H1 (cell line): ENCODE results near the gene DOCK10. TPM values are rescaled to one million over a fixed set of nuclear protein-coding genes. Genes with fewer than 3 reads are reported as not detected.

ENCODE experiments used
- CTCF ChIA-PET: fragments of 300-600 bp; sonication (Branson Sonifier 250); formaldehyde crosslinking; loops from one replicate; lab custom pipeline; 2021; ENCODE audit not compliant: partially characterized antibody; lab: Charles Lee
- POLR2A ChIA-PET: fragments of 300-600 bp; sonication (Branson Sonifier 250); formaldehyde crosslinking; loops from one replicate; lab custom pipeline; 2021; ENCODE audit warnings: inconsistent platforms; ENCODE audit not compliant: partially characterized antibody; lab: Charles Lee
- DNase-seq, 2 experiments: peaks; one replicate each; pipeline versions ENCODE4 v3.0.0 to v3.0.0-alpha.2; 2010 to 2022; ENCODE audit warnings: low spot score in 2 of 2, low read depth in 1 of 2, mixed read lengths in 1 of 2
- FAIRE-seq: peaks from 2 replicates; lab custom pipeline; 2011; peaks lifted over from hg19 to GRCh38; lab: Jason Lieb, UNC
- H2AFZ ChIP-seq: 2 replicates; pipeline ENCODE4 v1.8.1; 2012; ENCODE audit warnings: low read length, inconsistent platforms
- H2AK5ac ChIP-seq: 2 replicates; pipeline ENCODE4 v1.6.1; 2013; ENCODE audit warnings: low read depth, low read length
- H2BK120ac ChIP-seq: replicated peaks from 2 replicates; pipeline ENCODE3; 2013; ENCODE audit warnings: low read depth, low read length, inconsistent platforms
- H2BK12ac ChIP-seq: 2 replicates; pipeline ENCODE4 v1.6.1; 2013; ENCODE audit warnings: low read depth, low read length
- H2BK15ac ChIP-seq: 2 replicates; pipeline ENCODE4 v1.6.1; 2013; ENCODE audit warnings: low read length
- H2BK20ac ChIP-seq: 2 replicates; pipeline ENCODE4 v1.6.1; 2013; ENCODE audit warnings: low read length
- H2BK5ac ChIP-seq: 2 replicates; pipeline ENCODE4 v1.6.1; 2013; ENCODE audit warnings: low read depth, low read length
- H3K14ac ChIP-seq: 2 replicates; pipeline ENCODE4 v1.6.1; 2013; ENCODE audit warnings: inconsistent platforms; ENCODE audit not compliant: insufficient read length
- H3K18ac ChIP-seq: 2 replicates; pipeline ENCODE4 v1.6.1; 2013; ENCODE audit warnings: low read length; ENCODE audit errors: extremely low read depth
- H3K23ac ChIP-seq: 2 replicates; pipeline ENCODE4 v1.6.1; 2013; ENCODE audit warnings: inconsistent platforms; ENCODE audit not compliant: insufficient read length
- H3K23me2 ChIP-seq: 2 replicates; pipeline ENCODE4 v1.6.1; 2013; ENCODE audit warnings: low read depth, low read length
- H3K27ac ChIP-seq: 2 replicates; pipeline ENCODE4 v1.6.1; 2011; ENCODE audit warnings: low read depth, low read length, inconsistent platforms
- H3K27me3 ChIP-seq, 4 experiments: replicated peaks in 1 of 4; 1 replicate in 1 of 4; 2 replicates in 3 of 4; pipeline versions ENCODE4 v1.6.1 to v1.8.1; 2011 to 2013; ENCODE audit warnings: low read length in 3 of 4, mild to moderate bottlenecking in 3 of 4, inconsistent platforms in 2 of 4, mixed read lengths in 2 of 4, moderate library complexity in 1 of 4; ENCODE audit not compliant: control insufficient read depth in 3 of 4, insufficient read depth in 3 of 4; ENCODE audit errors: extremely low read depth in 1 of 4
- H3K36me3 ChIP-seq, 4 experiments: 2 replicates each; pipeline versions ENCODE4 v1.6.1 to v1.8.1; 2011 to 2013; ENCODE audit warnings: mild to moderate bottlenecking in 4 of 4, low read length in 3 of 4, moderate library complexity in 2 of 4, control low read depth in 1 of 4, inconsistent platforms in 1 of 4; ENCODE audit not compliant: insufficient read depth in 4 of 4, control insufficient read depth in 2 of 4
- H3K4ac ChIP-seq: replicated peaks from 2 replicates; pipeline ENCODE3; 2013; ENCODE audit warnings: low read length, low read depth, mixed read lengths, inconsistent platforms; ENCODE audit not compliant: insufficient read length
- H3K4me1 ChIP-seq, 4 experiments: replicated peaks in 1 of 4; 1 replicate in 1 of 4; 2 replicates in 3 of 4; pipeline versions ENCODE4 v1.6.1 to v1.8.1; 2011 to 2013; ENCODE audit warnings: low read length in 3 of 4, inconsistent platforms in 2 of 4, mixed read lengths in 1 of 4; ENCODE audit not compliant: insufficient read depth in 4 of 4, control insufficient read depth in 3 of 4
- H3K4me2 ChIP-seq, 2 experiments: 2 replicates each; pipeline versions ENCODE4 v1.6.1 to v1.8.1; 2011 to 2013; ENCODE audit warnings: low read depth in 2 of 2, low read length in 2 of 2, control low read depth in 1 of 2, inconsistent platforms in 1 of 2, mild to moderate bottlenecking in 1 of 2; ENCODE audit not compliant: insufficient read depth in 1 of 2
- H3K4me3 ChIP-seq, 4 experiments: fragments of 200-600, 300-600 bp in 1 of 4; sonication (generic), shearing (Covaris generic), sonication (Bioruptor Twin) in 1 of 4; 2 replicates each; pipeline versions ENCODE4 v1.5.1 to v1.8.1; 2011 to 2016; ENCODE audit warnings: low read length in 4 of 4, low read depth in 3 of 4, control low read depth in 2 of 4, inconsistent platforms in 2 of 4, mild to moderate bottlenecking in 2 of 4, mixed read lengths in 1 of 4, moderate library complexity in 1 of 4; ENCODE audit not compliant: insufficient read depth in 2 of 4; ENCODE audit errors: extremely low read depth in 1 of 4
- H3K56ac ChIP-seq: replicated peaks from 2 replicates; pipeline ENCODE3; 2013; ENCODE audit warnings: low read depth, mild to moderate bottlenecking, mixed read lengths, low read length, inconsistent platforms; ENCODE audit not compliant: insufficient read length
- H3K79me1 ChIP-seq: 2 replicates; pipeline ENCODE4 v1.6.1; 2013; ENCODE audit warnings: low read depth, low read length, control low read depth
- H3K79me2 ChIP-seq, 2 experiments: 2 replicates each; pipeline versions ENCODE4 v1.6.1 to v1.8.1; 2012 to 2013; ENCODE audit warnings: low read length in 2 of 2, mild to moderate bottlenecking in 2 of 2, inconsistent platforms in 1 of 2; ENCODE audit not compliant: insufficient read depth in 2 of 2, control insufficient read depth in 1 of 2
- H3K9ac ChIP-seq, 4 experiments: replicated peaks in 1 of 4; 1 replicate in 1 of 4; 2 replicates in 3 of 4; pipeline versions ENCODE4 v1.6.1 to v1.8.1; 2011 to 2013; ENCODE audit warnings: low read depth in 3 of 4, low read length in 3 of 4, control low read depth in 2 of 4, mild to moderate bottlenecking in 2 of 4, moderate library complexity in 2 of 4, inconsistent platforms in 1 of 4; ENCODE audit errors: extremely low read depth in 1 of 4
- H3K9me3 ChIP-seq, 2 experiments: 2 replicates each; pipeline versions ENCODE4 v1.6.1 to v1.8.1; 2012 to 2013; ENCODE audit warnings: mild to moderate bottlenecking in 2 of 2, moderate library complexity in 2 of 2, control low read depth in 1 of 2, inconsistent platforms in 1 of 2, low read depth in 1 of 2, low read length in 1 of 2, mixed read lengths in 1 of 2; ENCODE audit not compliant: insufficient read depth in 2 of 2
- H4K20me1 ChIP-seq, 2 experiments: replicated peaks in 1 of 2; 2 replicates each; pipeline versions ENCODE3 to v1.8.1; 2011 to 2013; ENCODE audit warnings: inconsistent platforms in 2 of 2, low read length in 2 of 2, mild to moderate bottlenecking in 1 of 2; ENCODE audit not compliant: insufficient read depth in 2 of 2, control insufficient read depth in 1 of 2
- H4K5ac ChIP-seq: 2 replicates; pipeline ENCODE4 v1.6.1; 2013; ENCODE audit warnings: low read length, low read depth, mixed read lengths, inconsistent platforms; ENCODE audit not compliant: insufficient read length
- H4K8ac ChIP-seq: 2 replicates; pipeline ENCODE4 v1.8.0; 2013; ENCODE audit warnings: mild to moderate bottlenecking, moderate library complexity, low read length, inconsistent platforms; ENCODE audit not compliant: insufficient read depth; ENCODE audit errors: extremely low read depth
- H4K91ac ChIP-seq: replicated peaks from 2 replicates; pipeline ENCODE3; 2013; ENCODE audit warnings: low read length, mixed read lengths, inconsistent platforms; ENCODE audit not compliant: insufficient read length
- BACH1 ChIP-seq: IDR thresholded peaks from 2 replicates; pipeline ENCODE4 v1.6.1; 2012; ENCODE audit warnings: low read length, improper control_type of control experiment
- RAD21 ChIP-seq, 2 experiments: IDR thresholded peaks in 1 of 2; conservative IDR thresholded peaks in 1 of 2; 2 replicates each; pipeline ENCODE4 v1.6.1; 2011; ENCODE audit warnings: low read depth in 2 of 2, low read length in 2 of 2, improper control_type of control experiment in 1 of 2, inconsistent platforms in 1 of 2, mild to moderate bottlenecking in 1 of 2, moderate library complexity in 1 of 2
- WGBS, 2 experiments: shearing (Covaris generic) in 1 of 2; methylation state at CpG; one replicate each; pipeline versions ENCODE4 v1.1.6 to v1.1.7; 2013 to 2015; ENCODE audit warnings: low lambda C conversion rate in 2 of 2, mixed read lengths in 2 of 2, inconsistent platforms in 1 of 2, low coverage in 1 of 2, missing lambda C conversion rate in 1 of 2; ENCODE audit not compliant: insufficient replicate concordance in 2 of 2, insufficient coverage in 1 of 2, insufficient read length in 1 of 2; ENCODE audit errors: extremely low coverage in 1 of 2, missing lambda C conversion rate in 1 of 2; 5-methylcytosine and 5-hydroxymethylcytosine counted together
- polyA plus RNA-seq, 7 experiments: library from polyadenylated mRNA; depleted of rRNA in 3 of 7; stranded (reverse) in 5 of 7; unstranded in 2 of 7; fragments of >200 nt in 5 of 7; fragments of 200-250 nt in 2 of 7; gene quantifications; 1 replicate in 5 of 7; 2 replicates in 1 of 7; 4 replicates in 1 of 7; pipeline versions ENCODE4 v1.2.1 to v1.2.3, GENCODE V29; 2011 to 2013; ENCODE audit warnings: missing spikeins in 2 of 7, mixed read lengths in 2 of 7
- total RNA-seq: library from RNA; stranded (reverse); fragmentation: NEBNext Ultra II Directional; extraction: Animal tissue kit (Norgen Biotek cat#: 25700); gene quantifications from 2 replicates; pipeline ENCODE4 v1.2.1, GENCODE V29; 2021
- TF ChIP-seq, protein P1 (sequence below), 3 experiments: IDR thresholded peaks; 1 replicate in 2 of 3; 2 replicates in 1 of 3; pipeline versions ENCODE4 v1.5.1 to v1.6.1; 2011; ENCODE audit warnings: low read length in 3 of 3, mild to moderate bottlenecking in 3 of 3, inconsistent platforms in 2 of 3, low read depth in 1 of 3, moderate library complexity in 1 of 3; ENCODE audit not compliant: insufficient read depth in 1 of 3; ENCODE audit errors: control extremely low read depth in 1 of 3

The DOCK10 gene
- total and polyA plus RNA-seq, 2 of the 8 experiments (the other 6 are each of a cell fraction or from before 2014, with no cell fraction given): 0.33 to 1.6 TPM

- Histone ChIP-seq H3K27me3 (no peaks in the 10 kb centered on the region), H2BK12ac (no peak overlapping the region), H3K4me3 (no peak overlapping the region), H3K36me3 (no peaks in the 10 kb centered on the region), H3K4ac (no peak overlapping the region), H4K5ac (no peak overlapping the region), H2BK15ac (no peak overlapping the region), H4K8ac (no peak overlapping the region), H2BK120ac (no peak overlapping the region), H3K27ac (no peak overlapping the region), H3K9ac (no peak overlapping the region), H2AK5ac (no peak overlapping the region), H3K23me2 (no peaks in the 10 kb centered on the region), H2BK20ac (no peak overlapping the region), H3K14ac (no peak overlapping the region), H2BK5ac (no peak overlapping the region), H3K56ac (no peak overlapping the region), H3K18ac (no peak overlapping the region), H2AFZ (no peak overlapping the region), H4K91ac (no peak overlapping the region), H3K4me2 (no peak overlapping the region), H3K79me1 (no peaks in the 10 kb centered on the region), H3K23ac (no peak overlapping the region), H4K20me1 (no peaks in the 10 kb centered on the region), H3K79me2 (no peaks in the 10 kb centered on the region), H3K4me1 (no peaks in the 10 kb centered on the region; a peak in 2 of 7 replicates), H3K9me3 (no peaks in the 10 kb centered on the region)
- ChIA-PET POLR2A (no interaction called here), CTCF (interaction anchor here (0.6 to 4.3 kb wide), 45 partner anchors 9 to 659 kb away, joined by 3 to 45 read pairs (median 3); partner anchors contain the start of gene DOCK10)
- no peak for TF ChIP-seq BACH1
- TF ChIP-seq RAD21 (IDR thresholded peaks at IDR 0.05 in 1 of 2, conservative IDR thresholded peaks at IDR 0.05 in 1 of 2; ENCODE audit: low read depth in 2 of 2, low read length in 2 of 2): peak; percentile 86
- TF ChIP-seq, protein P1, sequence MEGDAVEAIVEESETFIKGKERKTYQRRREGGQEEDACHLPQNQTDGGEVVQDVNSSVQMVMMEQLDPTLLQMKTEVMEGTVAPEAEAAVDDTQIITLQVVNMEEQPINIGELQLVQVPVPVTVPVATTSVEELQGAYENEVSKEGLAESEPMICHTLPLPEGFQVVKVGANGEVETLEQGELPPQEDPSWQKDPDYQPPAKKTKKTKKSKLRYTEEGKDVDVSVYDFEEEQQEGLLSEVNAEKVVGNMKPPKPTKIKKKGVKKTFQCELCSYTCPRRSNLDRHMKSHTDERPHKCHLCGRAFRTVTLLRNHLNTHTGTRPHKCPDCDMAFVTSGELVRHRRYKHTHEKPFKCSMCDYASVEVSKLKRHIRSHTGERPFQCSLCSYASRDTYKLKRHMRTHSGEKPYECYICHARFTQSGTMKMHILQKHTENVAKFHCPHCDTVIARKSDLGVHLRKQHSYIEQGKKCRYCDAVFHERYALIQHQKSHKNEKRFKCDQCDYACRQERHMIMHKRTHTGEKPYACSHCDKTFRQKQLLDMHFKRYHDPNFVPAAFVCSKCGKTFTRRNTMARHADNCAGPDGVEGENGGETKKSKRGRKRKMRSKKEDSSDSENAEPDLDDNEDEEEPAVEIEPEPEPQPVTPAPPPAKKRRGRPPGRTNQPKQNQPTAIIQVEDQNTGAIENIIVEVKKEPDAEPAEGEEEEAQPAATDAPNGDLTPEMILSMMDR (IDR thresholded peaks at IDR 0.05; ENCODE audit: control extremely low read depth in 1 of 3, insufficient read depth in 1 of 3, low read depth in 1 of 3, low read length in 3 of 3): peak in 2 of 3 experiments; percentile 62 to 89; a peak in 3 of 4 replicates
- 57% methylated on average over 6 of the region's 6 CpGs; no CpG with 5 or more reads in 1 of the 2 experiments for WGBS, 2 experiments
- peak; percentile 92 for FAIRE-seq
- peak in 1 of 2 experiments; percentile 57 for DNase-seq
Measured at GRCh38 chr2:225002039-225002655, 40.1 kb downstream of the DOCK10 start.
